Peyer's patch (tissue), 4 donors: Measurements from ENCODE around the gene SSU72.

Experiments
- CTCF ChIP-seq, 6 experiments: fragments of 450-650 bp in 4 of 6; fragments of 200-600 bp in 2 of 6; sonication (generic) in 1 of 6; IDR thresholded peaks; one replicate each; pipeline ENCODE4 v1.5.1; 2017 to 2019; ENCODE audit warnings: antibody characterized with exemption in 6 of 6, mild to moderate bottlenecking in 3 of 6, moderate library complexity in 1 of 6
- POLR2A ChIP-seq, 2 donors: fragments of 450-650 bp; IDR thresholded peaks; one replicate each; pipeline ENCODE4 v1.5.1; 2017; ENCODE audit warnings: antibody characterized with exemption in 2 of 2, mild to moderate bottlenecking in 2 of 2, moderate library complexity in 2 of 2

- TF ChIP-seq CTCF (IDR thresholded peaks at IDR 0.05) (no peak), POLR2A (IDR thresholded peaks at IDR 0.05) (no peak)
These were observed 46.1 kb downstream of the SSU72 start for GRCh38 chr1:1528301-1529267.
